Measurements from ENCODE around the gene RAMP1.
"Not testable (repeated sequence)": the region's sequence is repeated elsewhere in the genome, so short reads cannot be mapped to it uniquely, and the experiment has no call there.

Gene RAMP1

GRCh38 chr2:237841051-237841450 is 18.4 kb upstream of the RAMP1 start:
- Histone ChIP-seq H3K9me3 (ENCODE audit: insufficient read depth, low read depth, low read length) (no peaks in the 10 kb centered on the region), H2BK120ac (ENCODE audit: insufficient read depth, low read length, poor library complexity) (no peak overlapping the region), H3K4ac (ENCODE audit: low read depth, low read length) (no peak overlapping the region), H3K18ac (ENCODE audit: low read length) (no peak overlapping the region), H3K27ac (ENCODE audit: low read depth, low read length) (no peak overlapping the region), H3K23ac (ENCODE audit: low read length) (no peak overlapping the region), H3K36me3 (ENCODE audit: control insufficient read depth in 1 of 2, insufficient read depth in 2 of 2, low read length in 2 of 2) (no peaks in the 10 kb centered on the region), H4K8ac (ENCODE audit: low read depth, low read length) (no peak overlapping the region), H4K12ac (ENCODE audit: low read depth, low read length) (no peak overlapping the region), H3K9ac (ENCODE audit: low read length) (no peak overlapping the region), H3K4me3 (ENCODE audit: low read depth, low read length) (no peak overlapping the region), H3K79me2 (ENCODE audit: control insufficient read depth, insufficient read depth, low read length, poor library complexity) (no peaks in the 10 kb centered on the region), H4K91ac (ENCODE audit: low read depth, low read length) (no peak overlapping the region), H2AK5ac (ENCODE audit: low read length) (no peak overlapping the region), H3K14ac (ENCODE audit: low read length) (no peak overlapping the region), H2BK12ac (ENCODE audit: low read length) (no peak overlapping the region), H3K27me3 (ENCODE audit: insufficient read depth, low read length) (no peaks in the 10 kb centered on the region), H3K4me1 (ENCODE audit: control insufficient read depth in 1 of 2, insufficient read depth in 2 of 2, low read length in 2 of 2) (no peaks in the 10 kb centered on the region), H2BK5ac (ENCODE audit: low read depth, low read length, poor library complexity) (no peak overlapping the region), H2AFZ (ENCODE audit: insufficient read depth, low read length, poor library complexity) (no peak overlapping the region), H3K4me2 (ENCODE audit: low read length) (no peak overlapping the region), H3K79me1 (ENCODE audit: low read length) (no peaks in the 10 kb centered on the region)
- no peak for DNase-seq
- no CpG with 5 or more reads among the region's 4 CpGs for whole genome bisulfite sequencing (ENCODE audit: extremely low coverage, insufficient coverage, insufficient read length)

- H2BK120ac ChIP-seq (ENCODE audit: insufficient read depth, low read length, poor library complexity); H3K4me2 ChIP-seq (ENCODE audit: low read length); H3K9me3 ChIP-seq (ENCODE audit: insufficient read depth, low read depth, low read length); H2AFZ ChIP-seq (ENCODE audit: insufficient read depth, low read length, poor library complexity); H3K23ac ChIP-seq (ENCODE audit: low read length); H4K91ac ChIP-seq (ENCODE audit: low read depth, low read length); H3K27ac ChIP-seq (ENCODE audit: low read depth, low read length); H2BK5ac ChIP-seq (ENCODE audit: low read depth, low read length, poor library complexity); H3K4ac ChIP-seq (ENCODE audit: low read depth, low read length); H3K36me3 ChIP-seq (ENCODE audit: control insufficient read depth in 1 of 2, insufficient read depth in 2 of 2, low read length in 2 of 2); H3K79me2 ChIP-seq (ENCODE audit: control insufficient read depth, insufficient read depth, low read length, poor library complexity); H3K9ac ChIP-seq (ENCODE audit: low read length); H3K79me1 ChIP-seq (ENCODE audit: low read length); H3K4me1 ChIP-seq (ENCODE audit: control insufficient read depth in 1 of 2, insufficient read depth in 2 of 2, low read length in 2 of 2); H3K4me3 ChIP-seq (ENCODE audit: low read depth, low read length); H2AK5ac ChIP-seq (ENCODE audit: low read length); H4K12ac ChIP-seq (ENCODE audit: low read depth, low read length); DNase-seq; H4K8ac ChIP-seq (ENCODE audit: low read depth, low read length); H2BK12ac ChIP-seq (ENCODE audit: low read length); H3K27me3 ChIP-seq (ENCODE audit: insufficient read depth, low read length); H3K18ac ChIP-seq (ENCODE audit: low read length); H3K14ac ChIP-seq (ENCODE audit: low read length): not testable (repeated sequence)
- WGBS (ENCODE audit: extremely low coverage, insufficient coverage, insufficient read length): no CpG with 5 or more reads among the region's 12 CpGs
Measured at GRCh38 chr2:237848940-237849339, 10.5 kb upstream of the RAMP1 start.

GRCh38 chr2:237854295-237854694 is 5.1 kb upstream of the RAMP1 start:
- Histone ChIP-seq H3K4me3 (ENCODE audit: low read depth, low read length) (no peak overlapping the region), H3K27ac (ENCODE audit: low read depth, low read length) (no peak overlapping the region), H4K91ac (ENCODE audit: low read depth, low read length) (no peak overlapping the region), H3K14ac (ENCODE audit: low read length) (no peak overlapping the region), H3K79me2 (ENCODE audit: control insufficient read depth, insufficient read depth, low read length, poor library complexity) (no peaks in the 10 kb centered on the region), H2AK5ac (ENCODE audit: low read length) (no peak overlapping the region), H3K27me3 (ENCODE audit: insufficient read depth, low read length) (peaks cover 5% of the 10 kb centered on the region), H2BK120ac (ENCODE audit: insufficient read depth, low read length, poor library complexity) (no peak overlapping the region), H3K23ac (ENCODE audit: low read length) (no peak overlapping the region), H3K4ac (ENCODE audit: low read depth, low read length) (no peak overlapping the region), H3K79me1 (ENCODE audit: low read length) (no peaks in the 10 kb centered on the region), H3K18ac (ENCODE audit: low read length) (no peak overlapping the region), H3K4me2 (ENCODE audit: low read length) (no peak overlapping the region), H3K9me3 (ENCODE audit: insufficient read depth, low read depth, low read length) (peaks cover under 1% of the 10 kb centered on the region), H2BK5ac (ENCODE audit: low read depth, low read length, poor library complexity) (no peak overlapping the region), H4K12ac (ENCODE audit: low read depth, low read length) (no peak overlapping the region), H2AFZ (ENCODE audit: insufficient read depth, low read length, poor library complexity) (no peak overlapping the region), H4K8ac (ENCODE audit: low read depth, low read length) (no peak overlapping the region), H3K36me3 (ENCODE audit: control insufficient read depth in 1 of 2, insufficient read depth in 2 of 2, low read length in 2 of 2) (no peaks in the 10 kb centered on the region), H3K4me1 (ENCODE audit: control insufficient read depth in 1 of 2, insufficient read depth in 2 of 2, low read length in 2 of 2) (peaks cover 0 to 5% of the 10 kb centered on the region in 2 experiments), H2BK12ac (ENCODE audit: low read length) (no peak overlapping the region), H3K9ac (ENCODE audit: low read length) (no peak overlapping the region)
- DNase-seq: no peak
- WGBS (ENCODE audit: extremely low coverage, insufficient coverage, insufficient read length): no CpG with 5 or more reads among the region's 3 CpGs

GRCh38 chr2:237857791-237858190 is 1.6 kb upstream of the RAMP1 start:
- Histone ChIP-seq H4K91ac (ENCODE audit: low read depth, low read length) (no peak overlapping the region), H2BK120ac (ENCODE audit: insufficient read depth, low read length, poor library complexity) (no peak overlapping the region), H3K4me2 (ENCODE audit: low read length) (no peak overlapping the region), H4K12ac (ENCODE audit: low read depth, low read length) (no peak overlapping the region), H3K9me3 (ENCODE audit: insufficient read depth, low read depth, low read length) (no peaks in the 10 kb centered on the region), H3K79me1 (ENCODE audit: low read length) (peaks cover 4% of the 10 kb centered on the region), H2BK5ac (ENCODE audit: low read depth, low read length, poor library complexity) (no peak overlapping the region), H3K4ac (ENCODE audit: low read depth, low read length) (no peak overlapping the region), H3K18ac (ENCODE audit: low read length) (no peak overlapping the region), H3K23ac (ENCODE audit: low read length) (no peak overlapping the region), H3K27me3 (ENCODE audit: insufficient read depth, low read length) (peaks cover 8% of the 10 kb centered on the region), H3K79me2 (ENCODE audit: control insufficient read depth, insufficient read depth, low read length, poor library complexity) (no peaks in the 10 kb centered on the region), H4K8ac (ENCODE audit: low read depth, low read length) (no peak overlapping the region), H3K27ac (ENCODE audit: low read depth, low read length) (no peak overlapping the region), H2AK5ac (ENCODE audit: low read length) (no peak overlapping the region), H3K36me3 (ENCODE audit: control insufficient read depth in 1 of 2, insufficient read depth in 2 of 2, low read length in 2 of 2) (no peaks in the 10 kb centered on the region), H2AFZ (ENCODE audit: insufficient read depth, low read length, poor library complexity) (no peak overlapping the region), H3K9ac (ENCODE audit: low read length) (no peak overlapping the region), H3K4me1 (ENCODE audit: control insufficient read depth in 1 of 2, insufficient read depth in 2 of 2, low read length in 2 of 2) (peaks cover 3 to 8% of the 10 kb centered on the region in 2 experiments), H2BK12ac (ENCODE audit: low read length) (no peak overlapping the region), H3K14ac (ENCODE audit: low read length) (no peak overlapping the region), H3K4me3 (ENCODE audit: low read depth, low read length) (no peak overlapping the region)
- no CpG with 5 or more reads among the region's 8 CpGs for WGBS (ENCODE audit: extremely low coverage, insufficient coverage, insufficient read length)
- no peak for DNase-seq
